GM12878 (cell line): ENCODE data around the gene GCKR. TPM values are rescaled to one million over a fixed set of nuclear protein-coding genes. Genes with fewer than 3 reads are reported as not detected.

ENCODE experiments used
- ATAC-seq: fragments of 200-7000 bp; cut with Tn5 transposase; 3 replicates; pipeline ENCODE4 v1.9.1; 2020; ENCODE audit warnings: mild to moderate bottlenecking, moderate library complexity
- BruUV-seq: library from RNA; stranded (reverse); fragments of 400-500 nt; replicated peaks from 2 replicates; lab custom pipeline; 2021; lab: Mats Ljungman, UMichigan
- CTCF ChIA-PET: fragments of 300-600 bp; sonication (Branson Sonifier 250); formaldehyde crosslinking; extraction: SDS; loops from one replicate; lab custom pipeline; 2021; ENCODE audit warnings: inconsistent platforms; lab: Yijun Ruan, JAX
- POLR2A ChIA-PET: fragments of 350-600 bp; formaldehyde crosslinking; extraction: SDS; loops from one replicate; lab custom pipeline; 2021; ENCODE audit warnings: inconsistent platforms; lab: Charles Lee
- RAD21 ChIA-PET: fragments of 300-600 bp; sonication (Branson Sonifier 250); formaldehyde crosslinking; loops from one replicate; lab custom pipeline; 2023; ENCODE audit warnings: antibody characterized with exemption; ENCODE audit not compliant: unreplicated experiment; lab: Charles Lee
- SMC1A ChIA-PET: fragments of 300-600 bp; sonication (Branson Sonifier 250); formaldehyde crosslinking; loops from one replicate; lab custom pipeline; 2023; ENCODE audit not compliant: unreplicated experiment, uncharacterized antibody; lab: Charles Lee
- DNase-seq: peaks from one replicate; pipeline ENCODE4 v3.0.0-alpha.2; 2011; ENCODE audit warnings: low read depth, low spot score
- FAIRE-seq: peaks from 3 replicates; lab custom pipeline; 2011; peaks lifted over from hg19 to GRCh38; lab: Jason Lieb, UNC
- H2AFZ ChIP-seq: 2 replicates; pipeline ENCODE4 v1.6.0; 2011; ENCODE audit warnings: low read depth, low read length, control low read depth; ENCODE audit not compliant: control insufficient read depth
- H3K27ac ChIP-seq: 2 replicates; pipeline ENCODE4 v1.5.1; 2011; ENCODE audit warnings: control low read depth; ENCODE audit not compliant: control insufficient read depth, insufficient read depth
- H3K27me3 ChIP-seq, 2 experiments: replicated peaks in 1 of 2; 2 replicates each; pipeline versions ENCODE4 v1.6.0 to v1.6.1; 2011; ENCODE audit warnings: low read length in 1 of 2; ENCODE audit not compliant: control insufficient read depth in 2 of 2, insufficient read depth in 2 of 2
- H3K36me3 ChIP-seq, 2 experiments: 2 replicates each; pipeline ENCODE4 v1.5.1; 2011; ENCODE audit warnings: low read length in 1 of 2; ENCODE audit not compliant: control insufficient read depth in 2 of 2, insufficient read depth in 2 of 2
- H3K4me1 ChIP-seq: 2 replicates; pipeline ENCODE4 v1.6.1; 2011; ENCODE audit warnings: mild to moderate bottlenecking, low read length, moderate library complexity, mixed read lengths; ENCODE audit not compliant: control insufficient read depth, insufficient read depth
- H3K4me2 ChIP-seq: 2 replicates; pipeline ENCODE4 v1.6.0; 2011; ENCODE audit warnings: control low read depth; ENCODE audit not compliant: control insufficient read depth, insufficient read depth
- H3K4me3 ChIP-seq: fragments of 200-600 bp; sonication (generic); 2 replicates; pipeline ENCODE4 v1.5.1; 2016
- H3K79me2 ChIP-seq: 2 replicates; pipeline ENCODE4 v1.6.0; 2011; ENCODE audit warnings: low read length; ENCODE audit not compliant: control insufficient read depth, insufficient read depth
- H3K9ac ChIP-seq: 2 replicates; pipeline ENCODE4 v1.8.0; 2011; ENCODE audit warnings: low read length, control low read depth, mixed read lengths; ENCODE audit not compliant: control insufficient read depth, insufficient read depth
- H3K9me3 ChIP-seq: replicated peaks from 3 replicates; pipeline ENCODE4 v1.5.1; 2011; ENCODE audit warnings: mild to moderate bottlenecking, low read length; ENCODE audit not compliant: control insufficient read depth, insufficient read depth
- H4K20me1 ChIP-seq: 2 replicates; pipeline ENCODE4 v1.6.0; 2011; ENCODE audit not compliant: control insufficient read depth, insufficient read depth
- EP300 ChIP-seq, 2 experiments: fragments of 150-350 bp in 1 of 2; IDR thresholded peaks; 2 replicates each; pipeline ENCODE4 v1.6.1; 2011 to 2012; ENCODE audit warnings: low read depth in 2 of 2, low read length in 2 of 2, borderline replicate concordance in 1 of 2, improper control_type of control experiment in 1 of 2, inconsistent platforms in 1 of 2; ENCODE audit not compliant: control insufficient read depth in 1 of 2
- HDAC2 ChIP-seq: fragments of 200-600 bp; sonication (generic); IDR thresholded peaks from 2 replicates; pipeline ENCODE4 v1.6.1; 2017
- IRF4 ChIP-seq: IDR thresholded peaks from 2 replicates; pipeline ENCODE4 v1.6.1; 2011; ENCODE audit warnings: low read depth, low read length
- KDM1A ChIP-seq: fragments of 200-600 bp; sonication (generic); IDR thresholded peaks from 2 replicates; pipeline ENCODE4 v1.6.1; 2016; ENCODE audit warnings: borderline replicate concordance
- KLF5 ChIP-seq: fragments of 450-650 bp; IDR thresholded peaks from 2 replicates; pipeline ENCODE4 v1.6.1; 2014; ENCODE audit warnings: mild to moderate bottlenecking; ENCODE audit not compliant: partially characterized antibody
- NFIC ChIP-seq: IDR thresholded peaks from 2 replicates; pipeline ENCODE4 v1.6.1; 2012; ENCODE audit warnings: low read depth, mild to moderate bottlenecking, inconsistent platforms, low read length, moderate library complexity
- RFX5 ChIP-seq: IDR thresholded peaks from 2 replicates; pipeline ENCODE4 v1.6.1; 2011; ENCODE audit warnings: low read depth, low read length, improper control_type of control experiment
- SP1 ChIP-seq: IDR thresholded peaks from one replicate; pipeline ENCODE4 v1.6.1; 2011; ENCODE audit warnings: low read depth, low read length
- SREBF2 ChIP-seq: IDR thresholded peaks from 2 replicates; pipeline ENCODE4 v1.6.1; 2012; ENCODE audit warnings: mild to moderate bottlenecking, low read length
- SUPT20H ChIP-seq: IDR thresholded peaks from 2 replicates; pipeline ENCODE4 v1.6.1; 2011; ENCODE audit warnings: low read depth, mild to moderate bottlenecking, low read length, moderate library complexity, borderline replicate concordance; ENCODE audit not compliant: control insufficient read depth
- ZNF384 ChIP-seq: IDR thresholded peaks from 2 replicates; pipeline ENCODE4 v1.6.1; 2012; ENCODE audit warnings: low read depth, mild to moderate bottlenecking, low read length, improper control_type of control experiment, borderline replicate concordance
- WGBS: methylation state at CpG from one replicate; pipeline ENCODE4 v1.1.6; 2016; ENCODE audit warnings: low lambda C conversion rate; ENCODE audit not compliant: insufficient replicate concordance, insufficient coverage; ENCODE audit errors: missing lambda C conversion rate; 5-methylcytosine and 5-hydroxymethylcytosine counted together
- in situ Hi-C: fragments of 300-500 bp; cut with MboI; formaldehyde crosslinking; loops from 9 replicates; pipeline ENCODE4 v1.14.3; 2018; ENCODE audit warnings: mixed read lengths
- intact Hi-C: fragments of 100-400 bp; cut with micrococcal nuclease; formaldehyde crosslinking; loops from one replicate; pipeline ENCODE4 v1.14.2; 2022; ENCODE audit not compliant: unreplicated experiment
- polyA plus RNA-seq, 11 experiments: library from polyadenylated mRNA; depleted of rRNA in 4 of 11; unstranded in 6 of 11; stranded (reverse) in 5 of 11; fragments of >200 nt; fragmentation: Nextera tagmentation in 4 of 11; fragmentation: Illumina TruSeq in 1 of 11; extraction: Ambion mirVana in 4 of 11; extraction: Trizol in 1 of 11; gene quantifications; 1 replicate in 1 of 11; 2 replicates in 10 of 11; pipeline versions ENCODE4 v1.2.1 to v1.2.3, GENCODE V29; 2011 to 2016; ENCODE audit warnings: inconsistent platforms in 2 of 11, missing spikeins in 2 of 11, low read depth in 1 of 11
- total RNA-seq, 4 experiments: library from RNA; depleted of rRNA in 3 of 4; stranded (reverse); fragments of >200 nt in 3 of 4; fragmentation: Illumina TruSeq in 1 of 4; extraction: Trizol in 1 of 4; gene quantifications; 2 replicates each; pipeline versions ENCODE4 v1.2.1 to v1.2.3, GENCODE V29; 2013 to 2021
- TF ChIP-seq, protein P1 (sequence below): fragments of 150-350 bp; IDR thresholded peaks from 2 replicates; pipeline ENCODE4 v1.6.1; 2014; ENCODE audit warnings: mild to moderate bottlenecking, low read depth, low read length
- TF ChIP-seq, protein P2 (sequence below): fragments of 450-650 bp; IDR thresholded peaks from 2 replicates; pipeline ENCODE4 v1.6.1; 2017; ENCODE audit warnings: mild to moderate bottlenecking, moderate library complexity
- TF ChIP-seq, protein P3 (sequence below): IDR thresholded peaks from 2 replicates; pipeline ENCODE4 v1.6.1; 2012; ENCODE audit warnings: low read depth, low read length, improper control_type of control experiment

GCKR gene
- total and polyA plus RNA-seq, 10 of the 15 experiments (the other 5 are each of a cell fraction or from before 2014, with no cell fraction given) = not detected

DNA sequence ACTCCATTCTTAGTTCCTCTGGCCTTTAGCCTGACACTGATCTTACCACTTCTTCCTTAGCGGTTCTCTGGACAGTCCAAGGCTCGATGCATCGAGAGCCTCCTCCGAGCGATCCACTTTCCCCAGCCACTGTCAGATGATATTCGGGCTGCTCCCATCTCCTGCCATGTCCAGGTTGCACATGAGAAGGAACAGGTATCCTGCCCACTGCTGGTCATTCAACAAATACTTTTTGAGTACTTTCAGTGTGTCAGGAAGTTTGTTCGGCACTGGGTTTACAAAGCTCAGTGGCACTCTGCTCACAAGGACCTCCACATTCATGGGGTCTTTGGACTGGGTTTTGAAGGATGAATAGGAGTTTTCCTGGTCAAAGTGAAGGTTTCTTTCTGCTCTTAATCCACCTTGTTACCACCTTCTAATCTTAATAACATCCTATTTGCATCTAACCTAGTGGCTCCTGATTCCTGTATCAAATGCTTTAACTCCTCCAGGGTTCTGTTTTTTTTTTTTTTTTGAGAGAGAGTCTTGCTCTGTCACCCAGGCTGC lies 25.8 kb downstream of the GCKR start:
- BruUV-seq = no TSS peak
- no peak overlapping the region for H3K9ac ChIP-seq

DNA sequence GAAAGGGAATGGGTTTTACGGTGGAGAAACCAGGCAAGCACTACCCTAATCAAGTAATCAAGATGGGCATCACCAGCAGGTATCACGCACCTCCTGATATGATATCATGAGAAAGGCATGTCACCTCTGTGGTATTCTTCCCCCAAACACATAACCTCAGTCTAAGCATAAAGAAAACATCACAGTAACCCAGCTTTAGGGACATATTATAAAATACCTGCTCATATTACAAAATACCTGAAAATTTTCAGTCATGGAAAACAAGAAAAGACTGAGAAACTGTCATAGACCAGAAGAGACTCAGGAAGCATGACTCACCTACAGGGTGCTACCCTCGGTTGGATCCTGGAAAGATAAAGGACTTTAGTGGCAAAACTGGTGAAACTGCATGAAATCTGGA lies 30.5 kb downstream of the GCKR start:
- no peak overlapping the region for H3K27ac ChIP-seq
- no peak for FAIRE-seq
- H2AFZ ChIP-seq = no peak overlapping the region
- CTCF ChIA-PET = no interaction called here
- H3K9ac ChIP-seq = no peak overlapping the region
- no peaks in the 10 kb centered on the region for H3K79me2 ChIP-seq
- POLR2A ChIA-PET = no interaction called here
- in situ Hi-C loops = no loop called here
- H4K20me1 ChIP-seq = no peaks in the 10 kb centered on the region
- H3K4me2 ChIP-seq = no peak overlapping the region
- no TSS peak for BruUV-seq
- SMC1A ChIA-PET = no interaction called here
- no peaks in the 10 kb centered on the region for H3K4me1 ChIP-seq
- no peaks in the 10 kb centered on the region; a peak in 2 of 4 replicates for H3K27me3 ChIP-seq
- no peak overlapping the region for H3K4me3 ChIP-seq
- no peaks in the 10 kb centered on the region for H3K9me3 ChIP-seq
- intact Hi-C loops = no loop called here
- no peak for DNase-seq
- H3K36me3 ChIP-seq = no peaks in the 10 kb centered on the region
- RAD21 ChIA-PET = no interaction called here
- ATAC-seq = no peak
- 55% methylated on average over 3 of the region's 3 CpGs for WGBS
- TF ChIP-seq, protein P1, sequence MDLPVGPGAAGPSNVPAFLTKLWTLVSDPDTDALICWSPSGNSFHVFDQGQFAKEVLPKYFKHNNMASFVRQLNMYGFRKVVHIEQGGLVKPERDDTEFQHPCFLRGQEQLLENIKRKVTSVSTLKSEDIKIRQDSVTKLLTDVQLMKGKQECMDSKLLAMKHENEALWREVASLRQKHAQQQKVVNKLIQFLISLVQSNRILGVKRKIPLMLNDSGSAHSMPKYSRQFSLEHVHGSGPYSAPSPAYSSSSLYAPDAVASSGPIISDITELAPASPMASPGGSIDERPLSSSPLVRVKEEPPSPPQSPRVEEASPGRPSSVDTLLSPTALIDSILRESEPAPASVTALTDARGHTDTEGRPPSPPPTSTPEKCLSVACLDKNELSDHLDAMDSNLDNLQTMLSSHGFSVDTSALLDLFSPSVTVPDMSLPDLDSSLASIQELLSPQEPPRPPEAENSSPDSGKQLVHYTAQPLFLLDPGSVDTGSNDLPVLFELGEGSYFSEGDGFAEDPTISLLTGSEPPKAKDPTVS = no peak
- TF ChIP-seq HDAC2 (no peak), RFX5 (no peak), EP300 (IDR thresholded peaks at IDR 0.05; ENCODE audit: borderline replicate concordance in 1 of 2, control insufficient read depth in 1 of 2, low read depth in 2 of 2, low read length in 2 of 2) (no peak), SREBF2 (no peak)
- TF ChIP-seq, protein P2, sequence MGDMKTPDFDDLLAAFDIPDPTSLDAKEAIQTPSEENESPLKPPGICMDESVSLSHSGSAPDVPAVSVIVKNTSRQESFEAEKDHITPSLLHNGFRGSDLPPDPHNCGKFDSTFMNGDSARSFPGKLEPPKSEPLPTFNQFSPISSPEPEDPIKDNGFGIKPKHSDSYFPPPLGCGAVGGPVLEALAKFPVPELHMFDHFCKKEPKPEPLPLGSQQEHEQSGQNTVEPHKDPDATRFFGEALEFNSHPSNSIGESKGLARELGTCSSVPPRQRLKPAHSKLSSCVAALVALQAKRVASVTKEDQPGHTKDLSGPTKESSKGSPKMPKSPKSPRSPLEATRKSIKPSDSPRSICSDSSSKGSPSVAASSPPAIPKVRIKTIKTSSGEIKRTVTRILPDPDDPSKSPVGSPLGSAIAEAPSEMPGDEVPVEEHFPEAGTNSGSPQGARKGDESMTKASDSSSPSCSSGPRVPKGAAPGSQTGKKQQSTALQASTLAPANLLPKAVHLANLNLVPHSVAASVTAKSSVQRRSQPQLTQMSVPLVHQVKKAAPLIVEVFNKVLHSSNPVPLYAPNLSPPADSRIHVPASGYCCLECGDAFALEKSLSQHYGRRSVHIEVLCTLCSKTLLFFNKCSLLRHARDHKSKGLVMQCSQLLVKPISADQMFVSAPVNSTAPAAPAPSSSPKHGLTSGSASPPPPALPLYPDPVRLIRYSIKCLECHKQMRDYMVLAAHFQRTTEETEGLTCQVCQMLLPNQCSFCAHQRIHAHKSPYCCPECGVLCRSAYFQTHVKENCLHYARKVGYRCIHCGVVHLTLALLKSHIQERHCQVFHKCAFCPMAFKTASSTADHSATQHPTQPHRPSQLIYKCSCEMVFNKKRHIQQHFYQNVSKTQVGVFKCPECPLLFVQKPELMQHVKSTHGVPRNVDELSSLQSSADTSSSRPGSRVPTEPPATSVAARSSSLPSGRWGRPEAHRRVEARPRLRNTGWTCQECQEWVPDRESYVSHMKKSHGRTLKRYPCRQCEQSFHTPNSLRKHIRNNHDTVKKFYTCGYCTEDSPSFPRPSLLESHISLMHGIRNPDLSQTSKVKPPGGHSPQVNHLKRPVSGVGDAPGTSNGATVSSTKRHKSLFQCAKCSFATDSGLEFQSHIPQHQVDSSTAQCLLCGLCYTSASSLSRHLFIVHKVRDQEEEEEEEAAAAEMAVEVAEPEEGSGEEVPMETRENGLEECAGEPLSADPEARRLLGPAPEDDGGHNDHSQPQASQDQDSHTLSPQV = no peak
- TF ChIP-seq, protein P3, sequence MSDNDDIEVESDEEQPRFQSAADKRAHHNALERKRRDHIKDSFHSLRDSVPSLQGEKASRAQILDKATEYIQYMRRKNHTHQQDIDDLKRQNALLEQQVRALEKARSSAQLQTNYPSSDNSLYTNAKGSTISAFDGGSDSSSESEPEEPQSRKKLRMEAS = no peak

More for the DNA sequence above, 25.8 kb downstream of the GCKR start:
- ChIA-PET SMC1A (no interaction called here), POLR2A (no interaction called here), RAD21 (no interaction called here), CTCF (interaction anchor here (1.4 kb wide), 1 partner anchor 31 kb away, joined by 3 read pairs; no protein-coding TSS in a partner anchor)
- Histone ChIP-seq H3K4me3 (no peak overlapping the region), H3K36me3 (no peaks in the 10 kb centered on the region), H2AFZ (no peak overlapping the region), H3K4me1 (no peaks in the 10 kb centered on the region), H3K27ac (no peak overlapping the region), H4K20me1 (no peaks in the 10 kb centered on the region), H3K4me2 (no peak overlapping the region), H3K9me3 (no peaks in the 10 kb centered on the region), H3K79me2 (no peaks in the 10 kb centered on the region), H3K27me3 (no peaks in the 10 kb centered on the region; a peak in 1 of 4 replicates)
- in situ Hi-C loops (no loop called here), intact Hi-C loops (no loop called here)
- FAIRE-seq (no peak), DNase-seq (no peak), ATAC-seq (no peak)
- WGBS = 71% methylated on average over 7 of the region's 7 CpGs
- TF ChIP-seq IRF4 = no peak
- no peak for TF ChIP-seq ZNF384
- no peak for TF ChIP-seq KLF5
- no peak for TF ChIP-seq KDM1A
- TF ChIP-seq NFIC = no peak
- TF ChIP-seq SP1 = no peak
- no peak for TF ChIP-seq SUPT20H
